GM23338 (cell line): ENCODE data around the gene RAB30. TPM values are rescaled to one million over a fixed set of nuclear protein-coding genes. Genes with fewer than 3 reads are reported as not detected.
"Not testable (repeated sequence)": the region's sequence is repeated elsewhere in the genome, so short reads cannot be mapped to it uniquely, and the experiment has no call there.

ENCODE experiments used
- ATAC-seq: fragments of 200-7000 bp; cut with Tn5 transposase; 3 replicates; pipeline ENCODE4 v1.9.1; 2020
- DNase-seq: peaks from one replicate; pipeline ENCODE4 v3.0.0-alpha.2; 2015; ENCODE audit warnings: low spot score
- H2AFZ ChIP-seq: fragments of 200-600 bp; sonication (generic); 2 replicates; pipeline ENCODE4 v1.8.0; 2016; ENCODE audit warnings: antibody characterized with exemption, mild to moderate bottlenecking, moderate library complexity
- H3F3A ChIP-seq: fragments of 200-600 bp; sonication (generic); replicated peaks from 2 replicates; pipeline ENCODE4 v1.8.0; 2017; ENCODE audit warnings: antibody characterized with exemption, mixed run types, low read depth
- H3K27ac ChIP-seq: fragments of 200-600 bp; sonication (generic); 2 replicates; pipeline ENCODE4 v1.6.1; 2016; ENCODE audit warnings: low read depth
- H3K27me3 ChIP-seq: fragments of 200-600 bp; sonication (generic); 2 replicates; pipeline ENCODE4 v1.8.0; 2016; ENCODE audit warnings: mild to moderate bottlenecking, mixed run types, moderate library complexity; ENCODE audit not compliant: insufficient read depth
- H3K36me3 ChIP-seq: fragments of 200-600 bp; sonication (generic); 2 replicates; pipeline ENCODE4 v1.8.0; 2016; ENCODE audit warnings: mild to moderate bottlenecking; ENCODE audit not compliant: insufficient read depth
- H3K4me1 ChIP-seq: fragments of 200-600 bp; sonication (generic); 2 replicates; pipeline ENCODE4 v1.8.0; 2016; ENCODE audit warnings: mild to moderate bottlenecking, moderate library complexity; ENCODE audit not compliant: insufficient read depth
- H3K4me2 ChIP-seq: fragments of 200-600 bp; sonication (generic); 2 replicates; pipeline ENCODE4 v1.7.1; 2017; ENCODE audit warnings: mixed run types
- H3K4me3 ChIP-seq: fragments of 200-600 bp; sonication (generic); 2 replicates; pipeline ENCODE4 v1.6.1; 2016; ENCODE audit warnings: mixed run types
- H3K79me2 ChIP-seq: fragments of 200-600 bp; sonication (generic); replicated peaks from 2 replicates; pipeline ENCODE4 v1.8.0; 2017; ENCODE audit warnings: mild to moderate bottlenecking; ENCODE audit not compliant: insufficient read depth
- H3K9me2 ChIP-seq: fragments of 200-600 bp; sonication (generic); 2 replicates; pipeline ENCODE4 v1.8.0; 2017; ENCODE audit not compliant: insufficient read depth
- H4K20me1 ChIP-seq: fragments of 200-600 bp; sonication (generic); replicated peaks from 2 replicates; pipeline ENCODE4 v1.8.0; 2017; ENCODE audit warnings: mild to moderate bottlenecking; ENCODE audit not compliant: insufficient read depth
- H3K27ac Mint-ChIP-seq: 2 replicates; pipeline ENCODE4 v1.8.0; 2020; ENCODE audit warnings: inconsistent platforms, mild to moderate bottlenecking, moderate library complexity, mixed read lengths
- H3K27me3 Mint-ChIP-seq: 3 replicates; pipeline ENCODE4 v1.8.0; 2022; ENCODE audit warnings: low read depth, mild to moderate bottlenecking, moderate library complexity, mixed read lengths, inconsistent platforms; ENCODE audit not compliant: insufficient read depth, poor library complexity
- H3K36me3 Mint-ChIP-seq: 3 replicates; pipeline ENCODE4 v1.8.0; 2021; ENCODE audit warnings: low read depth, mild to moderate bottlenecking, inconsistent platforms, moderate library complexity, mixed read lengths
- H3K4me1 Mint-ChIP-seq: 3 replicates; pipeline ENCODE4 v1.8.0; 2020; ENCODE audit warnings: mild to moderate bottlenecking, inconsistent platforms, mixed read lengths
- H3K4me3 Mint-ChIP-seq: 3 replicates; pipeline ENCODE4 v1.8.0; 2021; ENCODE audit warnings: moderate library complexity, mild to moderate bottlenecking, inconsistent platforms, mixed read lengths
- H3K9me3 Mint-ChIP-seq: 3 replicates; pipeline ENCODE4 v1.8.0; 2020; ENCODE audit warnings: moderate library complexity, mild to moderate bottlenecking, inconsistent platforms, mixed read lengths
- CREB1 ChIP-seq: fragments of 250-450 bp; sonication (Bioruptor Pico); IDR thresholded peaks from 2 replicates; pipeline ENCODE4 v1.5.0; 2020; ENCODE audit warnings: low read depth, mild to moderate bottlenecking, moderate library complexity
- CTCF ChIP-seq, 2 experiments: fragments of 200-600 bp in 1 of 2; sonication (generic) in 1 of 2; conservative IDR thresholded peaks; 2 replicates each; pipeline versions ENCODE4 v1.5.1 to v1.6.1; 2016 to 2017; ENCODE audit warnings: antibody characterized with exemption in 2 of 2, low read depth in 2 of 2, mild to moderate bottlenecking in 2 of 2, moderate library complexity in 1 of 2
- ETS1 ChIP-seq: IDR thresholded peaks from 2 replicates; pipeline ENCODE4 v1.6.1; 2016; ENCODE audit warnings: antibody characterized with exemption
- EZH2 ChIP-seq: fragments of 200-600 bp; sonication (generic); IDR thresholded peaks from one replicate; pipeline ENCODE4 v1.8.0; 2017; ENCODE audit warnings: antibody characterized with exemption, mild to moderate bottlenecking, low read depth; ENCODE audit not compliant: unreplicated experiment
- EZH2phosphoT487 ChIP-seq: fragments of 200-600 bp; sonication (generic); IDR thresholded peaks from one replicate; pipeline ENCODE4 v1.8.1; 2018; ENCODE audit warnings: antibody characterized with exemption; ENCODE audit not compliant: unreplicated experiment
- JUNB ChIP-seq: IDR thresholded peaks from one replicate; pipeline ENCODE4 v1.6.1; 2016; ENCODE audit warnings: antibody characterized with exemption; ENCODE audit not compliant: unreplicated experiment
- NANOG ChIP-seq: IDR thresholded peaks from 2 replicates; pipeline ENCODE4 v1.6.1; 2016; ENCODE audit warnings: antibody characterized with exemption, borderline replicate concordance
- POLR2AphosphoS5 ChIP-seq: IDR thresholded peaks from 2 replicates; pipeline ENCODE4 v1.6.1; 2016; ENCODE audit warnings: antibody characterized with exemption, low read depth
- STAT1 ChIP-seq: IDR thresholded peaks from one replicate; pipeline ENCODE4 v1.6.1; 2016; ENCODE audit warnings: antibody characterized with exemption; ENCODE audit not compliant: unreplicated experiment
- ZNF114 ChIP-seq: fragments of 250-450 bp; sonication (Bioruptor Pico); IDR thresholded peaks from 2 replicates; pipeline ENCODE4 v1.5.0; 2020; ENCODE audit warnings: mild to moderate bottlenecking, moderate library complexity
- ZNF331 ChIP-seq: fragments of 250-450 bp; sonication (Bioruptor Pico); IDR thresholded peaks from 2 replicates; pipeline ENCODE4 v1.5.0; 2020; ENCODE audit warnings: low read depth, mild to moderate bottlenecking, moderate library complexity
- ZNF462 ChIP-seq: fragments of 250-450 bp; sonication (Bioruptor Pico); IDR thresholded peaks from 2 replicates; pipeline ENCODE4 v1.5.0; 2020; ENCODE audit warnings: mild to moderate bottlenecking, moderate library complexity
- polyA plus RNA-seq: library from polyadenylated mRNA; unstranded; fragments of >200 nt; fragmentation: Nextera tagmentation; extraction: Ambion mirVana; gene quantifications from 2 replicates; pipeline ENCODE4 v1.2.1, GENCODE V29; 2016
- total RNA-seq: library from RNA; depleted of rRNA; stranded (reverse); fragments of >200 nt; shearing (Covaris generic); gene quantifications from 2 replicates; pipeline ENCODE4 v1.2.3, GENCODE V29; 2014

The RAB30 gene
- total and polyA plus RNA-seq, 2 experiments from 2014 or later = 3.3 to 6.6 TPM

GRCh38 chr11:82944198-82944597 is 127.5 kb downstream of the RAB30 start:
- ATAC-seq = no peak
- Mint-ChIP-seq H3K36me3 (0 out of 3 replicates have a peak, but pooled peaks cover 3% of the 10 kb centered on the region), H3K4me3 (no peak overlapping the region), H3K9me3 (no peaks in the 10 kb centered on the region; the same call in 1 of the 3 replicates), H3K27ac (no peak overlapping the region; the same call in 1 of the 2 replicates), H3K27me3 (no peaks in the 10 kb centered on the region), H3K4me1 (no peaks in the 10 kb centered on the region)
- no peak overlapping the region for H3K4me2 ChIP-seq
- no peak overlapping the region for H3K4me3 ChIP-seq
- TF ChIP-seq STAT1 = no peak
- TF ChIP-seq CTCF (conservative IDR thresholded peaks at IDR 0.05; ENCODE audit: low read depth in 2 of 2) = no peak
- no peak for TF ChIP-seq CREB1 (CRISPR knock-in tag)
- TF ChIP-seq POLR2AphosphoS5 = no peak
- TF ChIP-seq EZH2phosphoT487 = no peak
- TF ChIP-seq EZH2 = no peak
- no peak for TF ChIP-seq ZNF114 (CRISPR knock-in tag)
- no peak for TF ChIP-seq NANOG
- TF ChIP-seq JUNB = no peak
- TF ChIP-seq ZNF462 (CRISPR knock-in tag) = no peak
- TF ChIP-seq ZNF331 (CRISPR knock-in tag) = no peak
- no peak for TF ChIP-seq ETS1
- no peaks in the 10 kb centered on the region for H3K4me1 ChIP-seq
- no peaks in the 10 kb centered on the region for H3K27me3 ChIP-seq
- H2AFZ ChIP-seq = no peak overlapping the region; the same call in 1 of the 2 replicates
- H4K20me1 ChIP-seq = no peaks in the 10 kb centered on the region
- H3F3A ChIP-seq = no peaks in the 10 kb centered on the region
- no peak for DNase-seq
- H3K9me2 ChIP-seq = peaks cover 4% of the 10 kb centered on the region; the same call in 1 of the 2 replicates
- no peaks in the 10 kb centered on the region for H3K36me3 ChIP-seq
- H3K79me2 ChIP-seq = no peaks in the 10 kb centered on the region
- H3K27ac ChIP-seq = no peak overlapping the region

- not testable (repeated sequence) for H3K9me2 ChIP-seq, H3K4me3 Mint-ChIP-seq, H3K4me3 ChIP-seq, H3K27me3 ChIP-seq, H3K27me3 Mint-ChIP-seq, H3K4me1 Mint-ChIP-seq, H3K27ac ChIP-seq, H3K27ac Mint-ChIP-seq, H3K79me2 ChIP-seq, ATAC-seq, H3K4me2 ChIP-seq, H3K36me3 ChIP-seq, H3K4me1 ChIP-seq, H4K20me1 ChIP-seq, H3K9me3 Mint-ChIP-seq, H2AFZ ChIP-seq, H3K36me3 Mint-ChIP-seq, DNase-seq, H3F3A ChIP-seq
These were observed 128.3 kb downstream of the RAB30 start for GRCh38 chr11:82943430-82943829.
